ENCODE data around the gene APLP2.

The APLP2 gene

DNA sequence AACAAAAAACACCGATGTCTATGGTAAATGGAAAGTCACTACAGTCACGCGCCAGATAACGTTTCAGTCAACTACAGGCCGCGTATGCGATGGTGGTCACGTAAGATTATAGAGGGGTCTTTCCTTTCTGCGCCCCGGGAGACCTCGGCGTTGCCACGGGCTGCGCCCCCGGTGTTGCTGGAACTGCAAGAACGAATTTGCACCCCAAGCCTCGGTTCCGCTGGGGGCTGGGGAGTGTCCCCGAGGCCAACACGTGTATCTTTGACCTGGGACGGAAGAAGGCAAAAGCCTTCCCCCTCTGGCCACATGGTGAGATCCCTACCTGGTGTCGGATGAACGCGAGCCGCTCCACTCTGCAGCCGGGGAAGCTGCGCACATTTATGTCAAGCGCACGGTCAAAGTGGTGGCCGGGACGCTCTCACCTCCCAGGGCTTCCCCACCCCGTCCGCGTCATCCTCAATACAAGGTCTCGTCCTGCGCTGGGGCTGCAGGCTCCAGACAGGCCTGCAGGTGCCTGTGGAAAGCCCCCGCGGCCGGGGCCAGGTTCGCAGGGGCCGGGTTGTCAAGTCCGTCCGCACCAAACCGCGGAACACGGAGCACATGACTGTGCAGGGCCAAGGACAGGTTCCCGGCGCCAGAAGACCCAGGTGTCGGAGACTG is 29.3 kb upstream of the APLP2 start:
- DNase-seq (no peak), ATAC-seq (replicated peaks) (no peak)
- Mint-ChIP-seq H3K9me3 (no peaks in the 10 kb centered on the region), H3K27me3 (peaks cover 22 to 57% of the 10 kb centered on the region in 2 donors), H3K4me1 (ENCODE audit: low read depth in 2 of 2) (peaks cover 3 to 6% of the 10 kb centered on the region in 2 donors), H3K4me3 (no peak overlapping the region), H3K27ac (no peak overlapping the region), H3K36me3 (ENCODE audit: insufficient read depth) (no peaks in the 10 kb centered on the region)

- ATAC-seq (replicated peaks) (no peak), DNase-seq (no peak)
- Mint-ChIP-seq H3K4me3 (no peak overlapping the region), H3K36me3 (ENCODE audit: insufficient read depth) (no peaks in the 10 kb centered on the region), H3K27ac (no peak overlapping the region), H3K27me3 (peaks cover 22 to 47% of the 10 kb centered on the region in 2 donors), H3K9me3 (no peaks in the 10 kb centered on the region), H3K4me1 (ENCODE audit: low read depth in 2 of 2) (peaks cover 3 to 6% of the 10 kb centered on the region in 2 donors)
Measured at GRCh38 chr11:130042093-130042591, 27.6 kb upstream of the APLP2 start.

- Mint-ChIP-seq H3K27me3 (peaks cover 11 to 36% of the 10 kb centered on the region in 2 donors), H3K4me3 (no peak overlapping the region), H3K27ac (no peak overlapping the region), H3K4me1 (ENCODE audit: low read depth in 2 of 2) (peaks cover under 1% of the 10 kb centered on the region in 2 donors), H3K9me3 (no peaks in the 10 kb centered on the region), H3K36me3 (ENCODE audit: insufficient read depth) (no peaks in the 10 kb centered on the region)
- no peak for DNase-seq
- no peak for ATAC-seq (replicated peaks)
Measured at GRCh38 chr11:130043575-130043974, 26.1 kb upstream of the APLP2 start.

DNA sequence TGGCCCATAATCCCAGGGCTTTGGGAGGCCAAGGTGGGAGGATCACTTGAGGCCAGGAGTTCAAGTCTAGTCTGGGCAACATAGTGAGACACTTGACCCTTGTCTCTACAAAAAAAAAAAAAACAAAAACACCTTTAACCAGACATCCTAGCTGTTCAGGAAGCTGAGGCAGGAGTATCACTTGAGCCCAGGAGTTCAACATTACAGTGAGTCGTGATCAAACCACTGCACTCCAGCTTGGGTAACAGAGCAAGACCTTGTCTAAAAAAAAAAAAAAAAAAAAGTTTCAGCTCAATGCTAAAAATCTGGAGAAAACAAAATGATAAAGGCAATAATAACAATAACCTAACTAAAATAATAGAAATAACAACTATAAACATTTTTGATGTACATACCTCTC is 22.6 kb upstream of the APLP2 start:
- Mint-ChIP-seq H3K4me3 (no peak overlapping the region), H3K27ac (no peak overlapping the region), H3K4me1 (ENCODE audit: low read depth in 2 of 2) (no peaks in the 10 kb centered on the region), H3K9me3 (no peaks in the 10 kb centered on the region), H3K27me3 (peaks cover 11 to 19% of the 10 kb centered on the region in 2 donors), H3K36me3 (ENCODE audit: insufficient read depth) (no peaks in the 10 kb centered on the region)
- ATAC-seq (replicated peaks) (no peak), DNase-seq (no peak)

- DNase-seq (no peak), ATAC-seq (replicated peaks) (no peak)
- H3K4me3 Mint-ChIP-seq = no peak overlapping the region
- H3K4me1 Mint-ChIP-seq (ENCODE audit: low read depth in 2 of 2) = no peaks in the 10 kb centered on the region
- H3K36me3 Mint-ChIP-seq (ENCODE audit: insufficient read depth) = no peaks in the 10 kb centered on the region
- no peaks in the 10 kb centered on the region for H3K27me3 Mint-ChIP-seq
- H3K27ac Mint-ChIP-seq = no peak overlapping the region
- no peaks in the 10 kb centered on the region for H3K9me3 Mint-ChIP-seq
Measured at GRCh38 chr11:130049328-130049771, 20.3 kb upstream of the APLP2 start.

DNA sequence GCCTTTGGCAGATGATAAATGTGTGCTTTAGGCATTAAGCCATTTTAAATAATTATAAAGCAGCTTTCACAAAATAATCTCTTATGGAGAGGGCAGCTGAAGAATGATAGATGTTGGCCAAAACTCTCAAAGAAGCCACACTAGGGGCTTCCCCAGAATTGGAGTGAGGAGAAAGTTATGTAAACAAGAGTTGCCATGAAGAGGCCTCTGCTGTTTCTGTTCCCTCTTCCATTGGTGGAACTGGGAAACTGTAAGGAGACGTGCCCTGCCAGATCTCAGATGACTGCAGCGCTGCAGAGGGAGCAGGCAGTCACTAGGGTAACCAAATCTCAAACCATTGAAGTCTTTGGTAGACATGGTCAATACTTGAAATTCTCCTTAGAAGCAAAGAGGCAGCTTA is 19.4 kb upstream of the APLP2 start:
- DNase-seq = no peak
- Mint-ChIP-seq H3K4me1 (ENCODE audit: low read depth in 2 of 2) (no peaks in the 10 kb centered on the region), H3K4me3 (no peak overlapping the region), H3K9me3 (no peaks in the 10 kb centered on the region), H3K27me3 (peaks cover 0 to 7% of the 10 kb centered on the region in 2 donors), H3K27ac (no peak overlapping the region), H3K36me3 (ENCODE audit: insufficient read depth) (no peaks in the 10 kb centered on the region)
- no peak for ATAC-seq (replicated peaks)

DNA sequence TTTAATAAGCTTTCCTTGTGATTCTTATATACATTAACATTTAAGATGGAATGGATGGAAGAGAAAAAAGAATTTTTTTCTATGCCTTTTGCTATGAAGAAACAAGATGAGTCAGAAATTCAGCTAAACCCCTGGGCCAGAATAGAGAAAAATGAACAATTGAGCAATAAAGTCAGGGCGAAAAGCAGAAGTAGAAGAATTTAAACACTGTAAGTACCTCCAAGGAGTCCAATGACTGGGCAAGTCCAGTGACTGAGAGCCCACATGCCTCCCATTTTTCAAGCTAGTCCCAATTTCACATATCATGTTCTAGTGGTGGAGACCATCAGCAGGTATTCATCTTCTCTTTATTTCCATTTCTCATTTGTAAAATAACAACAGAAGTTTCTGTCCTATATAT is 18.6 kb upstream of the APLP2 start:
- DNase-seq = no peak
- no peak overlapping the region for H3K27ac Mint-ChIP-seq
- H3K36me3 Mint-ChIP-seq (ENCODE audit: insufficient read depth) = no peaks in the 10 kb centered on the region
- H3K9me3 Mint-ChIP-seq = no peaks in the 10 kb centered on the region
- no peaks in the 10 kb centered on the region for H3K4me1 Mint-ChIP-seq (ENCODE audit: low read depth in 2 of 2)
- ATAC-seq (replicated peaks) = no peak
- no peak overlapping the region for H3K4me3 Mint-ChIP-seq
- H3K27me3 Mint-ChIP-seq = peaks cover 0 to 13% of the 10 kb centered on the region in 2 donors

DNA sequence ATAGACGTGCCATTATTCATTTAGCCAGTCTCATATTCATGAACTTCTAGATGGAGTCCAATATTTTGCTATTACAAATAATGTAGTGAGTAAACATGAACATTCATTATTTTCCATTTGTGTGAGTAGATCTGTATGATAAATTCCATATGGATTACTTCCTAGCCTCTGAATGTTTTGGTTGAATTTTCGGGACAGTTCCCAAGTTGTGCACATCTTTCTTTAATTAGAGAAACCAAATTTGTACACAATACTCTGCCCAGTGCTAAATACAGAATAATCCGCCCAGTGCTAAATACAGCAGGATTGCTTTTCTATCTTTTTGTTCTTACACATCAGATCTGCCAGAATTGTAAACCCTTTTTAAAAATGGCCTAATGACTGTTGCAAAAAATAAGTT is 17.1 kb upstream of the APLP2 start:
- ATAC-seq (replicated peaks) (no peak), DNase-seq (no peak)
- Mint-ChIP-seq H3K4me3 (no peak overlapping the region), H3K36me3 (ENCODE audit: insufficient read depth) (no peaks in the 10 kb centered on the region), H3K9me3 (no peaks in the 10 kb centered on the region), H3K27me3 (peaks cover 10 to 21% of the 10 kb centered on the region in 2 donors), H3K4me1 (ENCODE audit: low read depth in 2 of 2) (no peaks in the 10 kb centered on the region), H3K27ac (no peak overlapping the region)

- Mint-ChIP-seq H3K9me3 (no peaks in the 10 kb centered on the region), H3K27me3 (peaks cover 26 to 27% of the 10 kb centered on the region in 2 donors), H3K4me3 (no peak overlapping the region), H3K27ac (no peak overlapping the region), H3K4me1 (ENCODE audit: low read depth in 2 of 2) (no peaks in the 10 kb centered on the region), H3K36me3 (ENCODE audit: insufficient read depth) (no peaks in the 10 kb centered on the region)
- no peak for ATAC-seq (replicated peaks)
- no peak for DNase-seq
Measured at GRCh38 chr11:130054966-130055365, 14.7 kb upstream of the APLP2 start.

GRCh38 chr11:130055617-130056016 is 14.1 kb upstream of the APLP2 start:
- ATAC-seq (replicated peaks) (no peak), DNase-seq (no peak)
- Mint-ChIP-seq H3K27me3 (peaks cover 32 to 34% of the 10 kb centered on the region in 2 donors), H3K36me3 (ENCODE audit: insufficient read depth) (no peaks in the 10 kb centered on the region), H3K9me3 (no peaks in the 10 kb centered on the region), H3K4me1 (ENCODE audit: low read depth in 2 of 2) (no peaks in the 10 kb centered on the region), H3K27ac (no peak overlapping the region), H3K4me3 (no peak overlapping the region)

- ATAC-seq (replicated peaks) (no peak), DNase-seq (no peak)
- no peak overlapping the region for H3K4me3 Mint-ChIP-seq
- H3K9me3 Mint-ChIP-seq = no peaks in the 10 kb centered on the region
- H3K36me3 Mint-ChIP-seq (ENCODE audit: insufficient read depth) = no peaks in the 10 kb centered on the region
- no peak overlapping the region for H3K27ac Mint-ChIP-seq
- peaks cover 44 to 64% of the 10 kb centered on the region in 2 donors for H3K27me3 Mint-ChIP-seq
- H3K4me1 Mint-ChIP-seq (ENCODE audit: low read depth in 2 of 2) = no peaks in the 10 kb centered on the region
Measured at GRCh38 chr11:130061017-130061416, 8.7 kb upstream of the APLP2 start.

DNA sequence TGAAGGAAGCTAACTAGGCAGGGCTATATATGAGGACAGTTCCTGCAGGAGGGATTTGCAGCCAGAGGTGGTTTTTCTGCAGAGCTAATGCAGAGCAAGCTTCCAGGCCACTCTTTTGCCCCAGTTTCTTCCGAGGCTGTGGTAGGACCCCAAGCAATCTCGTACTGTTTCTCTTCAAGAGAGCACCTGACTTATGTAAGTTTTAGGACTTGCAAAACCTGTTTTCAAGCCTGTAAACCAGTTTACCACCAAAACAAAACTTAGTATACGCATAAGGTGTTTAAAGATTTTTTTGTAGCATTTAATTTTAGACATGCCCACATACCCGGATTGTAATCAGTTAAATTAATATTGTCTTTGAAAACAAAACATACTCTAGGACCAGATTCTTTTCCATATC is 7.7 kb upstream of the APLP2 start:
- no peak overlapping the region for H3K27ac Mint-ChIP-seq
- H3K27me3 Mint-ChIP-seq = peaks cover 40 to 60% of the 10 kb centered on the region in 2 donors
- DNase-seq = no peak
- no peaks in the 10 kb centered on the region for H3K36me3 Mint-ChIP-seq (ENCODE audit: insufficient read depth)
- H3K4me1 Mint-ChIP-seq (ENCODE audit: low read depth in 2 of 2) = no peaks in the 10 kb centered on the region
- no peaks in the 10 kb centered on the region for H3K9me3 Mint-ChIP-seq
- no peak for ATAC-seq (replicated peaks)
- no peak overlapping the region for H3K4me3 Mint-ChIP-seq

- Mint-ChIP-seq H3K36me3 (ENCODE audit: insufficient read depth) (no peaks in the 10 kb centered on the region), H3K4me1 (ENCODE audit: low read depth in 2 of 2) (peaks cover 2 to 4% of the 10 kb centered on the region in 2 donors), H3K27me3 (peaks cover 36 to 48% of the 10 kb centered on the region in 2 donors), H3K27ac (no peak overlapping the region), H3K9me3 (no peaks in the 10 kb centered on the region), H3K4me3 (no peak overlapping the region)
- no peak for DNase-seq
- no peak for ATAC-seq (replicated peaks)
Measured at GRCh38 chr11:130063451-130063850, 6.2 kb upstream of the APLP2 start.

DNA sequence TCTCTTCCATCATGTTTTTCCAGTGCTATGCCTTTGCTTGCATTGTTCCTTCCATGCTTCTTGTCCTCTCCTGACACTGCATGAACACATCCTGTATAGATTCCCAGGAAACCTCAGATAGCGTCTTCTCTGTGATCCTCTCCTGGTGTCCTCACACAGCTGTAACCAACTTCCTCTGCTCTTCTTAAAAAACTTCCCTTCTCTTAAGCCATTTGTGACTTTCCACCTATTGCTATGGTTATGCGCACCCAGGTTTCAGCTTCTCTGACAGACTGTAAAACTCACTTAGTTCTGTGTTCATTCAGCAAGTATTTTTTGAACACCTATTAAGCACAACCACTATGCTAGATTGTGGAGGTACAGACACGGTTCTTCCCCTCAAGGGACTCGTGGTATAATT is 5.1 kb upstream of the APLP2 start:
- Mint-ChIP-seq H3K27me3 (peaks cover 35 to 41% of the 10 kb centered on the region in 2 donors), H3K36me3 (ENCODE audit: insufficient read depth) (peaks cover 8% of the 10 kb centered on the region), H3K27ac (no peak overlapping the region), H3K4me1 (ENCODE audit: low read depth in 2 of 2) (peaks cover 10 to 11% of the 10 kb centered on the region in 2 donors), H3K9me3 (no peaks in the 10 kb centered on the region), H3K4me3 (no peak overlapping the region)
- ATAC-seq (replicated peaks) (no peak), DNase-seq (no peak)

Data from effector memory CD8-positive, alpha-beta T cell (primary cell).